IMR-90 (cell line): ENCODE results near the gene POU3F2.

Source experiments
- BHLHE40 ChIP-seq: fragments of 150-350 bp; IDR thresholded peaks from 2 replicates; pipeline ENCODE4 v1.6.1; 2016; ENCODE audit warnings: mild to moderate bottlenecking, low read depth, low read length
- CEBPB ChIP-seq: IDR thresholded peaks from 2 replicates; pipeline ENCODE4 v1.6.1; 2012; ENCODE audit warnings: low read depth, low read length, improper control_type of control experiment
- CHD1 ChIP-seq: IDR thresholded peaks from 2 replicates; pipeline ENCODE4 v1.6.1; 2012; ENCODE audit warnings: low read depth, low read length, improper control_type of control experiment
- CTCF ChIP-seq: conservative IDR thresholded peaks from 2 replicates; pipeline ENCODE4 v1.5.1; 2012; ENCODE audit warnings: mild to moderate bottlenecking, low read depth, low read length, improper control_type of control experiment
- ELK1 ChIP-seq: fragments of 150-350 bp; IDR thresholded peaks from 2 replicates; pipeline ENCODE4 v1.6.1; 2016; ENCODE audit warnings: low read depth, mild to moderate bottlenecking, low read length, moderate library complexity, borderline replicate concordance
- FOS ChIP-seq: fragments of 150-350 bp; IDR thresholded peaks from 2 replicates; pipeline ENCODE4 v1.6.1; 2016; ENCODE audit warnings: low read depth, low read length
- MAFK ChIP-seq: IDR thresholded peaks from 2 replicates; pipeline ENCODE4 v1.6.1; 2012; ENCODE audit warnings: low read depth, low read length, improper control_type of control experiment
- MAZ ChIP-seq: IDR thresholded peaks from 2 replicates; pipeline ENCODE4 v1.6.1; 2012; ENCODE audit warnings: low read depth, mild to moderate bottlenecking, low read length, improper control_type of control experiment, moderate library complexity, borderline replicate concordance
- MXI1 ChIP-seq: IDR thresholded peaks from 2 replicates; pipeline ENCODE4 v1.6.1; 2012; ENCODE audit warnings: low read depth, mild to moderate bottlenecking, low read length, moderate library complexity, borderline replicate concordance
- POLR2A ChIP-seq: IDR thresholded peaks from 2 replicates; pipeline ENCODE4 v1.6.1; 2012; ENCODE audit warnings: mild to moderate bottlenecking, low read depth, low read length
- RAD21 ChIP-seq: IDR thresholded peaks from 2 replicates; pipeline ENCODE4 v1.6.1; 2012; ENCODE audit warnings: low read length, improper control_type of control experiment
- RCOR1 ChIP-seq: IDR thresholded peaks from 2 replicates; pipeline ENCODE4 v1.6.1; 2012; ENCODE audit warnings: mild to moderate bottlenecking, low read length, improper control_type of control experiment; ENCODE audit not compliant: insufficient replicate concordance
- SMC3 ChIP-seq: fragments of 150-350 bp; IDR thresholded peaks from 2 replicates; pipeline ENCODE4 v1.6.1; 2016; ENCODE audit warnings: low read depth, mild to moderate bottlenecking, antibody characterized with exemption, low read length, moderate library complexity
- TF ChIP-seq, protein P1 (sequence below): fragments of 150-350 bp; IDR thresholded peaks from 2 replicates; pipeline ENCODE4 v1.6.1; 2017; ENCODE audit warnings: mild to moderate bottlenecking, antibody characterized with exemption, low read length, low read depth

DNA sequence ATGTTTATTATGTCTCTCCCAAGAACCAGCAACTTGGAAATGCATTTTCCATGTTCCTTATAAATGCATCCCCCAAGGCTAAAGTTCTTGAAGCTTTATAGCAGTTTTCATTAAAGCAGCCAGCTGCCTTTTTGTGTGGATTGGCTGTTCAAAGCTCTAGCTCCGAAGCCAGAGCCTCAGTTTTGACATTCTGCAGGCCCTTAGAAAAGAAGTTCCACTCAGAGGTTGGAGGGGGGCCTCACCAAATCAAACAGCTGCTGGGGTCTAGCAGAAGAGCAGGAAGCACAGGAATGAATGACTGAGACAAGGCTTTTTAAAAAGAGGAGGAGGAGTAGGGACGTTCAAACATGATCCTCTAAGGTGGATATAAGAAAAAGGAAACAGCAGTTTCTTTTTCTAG, 4.2 kb upstream of the POU3F2 start:
- TF ChIP-seq CTCF = no peak
- TF ChIP-seq CHD1 = no peak
- no peak for TF ChIP-seq RAD21
- TF ChIP-seq SMC3 = no peak
- TF ChIP-seq, protein P1, sequence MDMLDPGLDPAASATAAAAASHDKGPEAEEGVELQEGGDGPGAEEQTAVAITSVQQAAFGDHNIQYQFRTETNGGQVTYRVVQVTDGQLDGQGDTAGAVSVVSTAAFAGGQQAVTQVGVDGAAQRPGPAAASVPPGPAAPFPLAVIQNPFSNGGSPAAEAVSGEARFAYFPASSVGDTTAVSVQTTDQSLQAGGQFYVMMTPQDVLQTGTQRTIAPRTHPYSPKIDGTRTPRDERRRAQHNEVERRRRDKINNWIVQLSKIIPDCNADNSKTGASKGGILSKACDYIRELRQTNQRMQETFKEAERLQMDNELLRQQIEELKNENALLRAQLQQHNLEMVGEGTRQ = no peak
- no peak for TF ChIP-seq RCOR1
- TF ChIP-seq BHLHE40 = no peak
- TF ChIP-seq MAZ = no peak
- TF ChIP-seq MXI1 = no peak
- TF ChIP-seq POLR2A = no peak
- no peak for TF ChIP-seq MAFK
- TF ChIP-seq CEBPB = no peak
- TF ChIP-seq FOS = no peak
- TF ChIP-seq ELK1 = no peak
